ENCODE data around the gene UGT1A10. TPM values are rescaled to one million over a fixed set of nuclear protein-coding genes. Genes with fewer than 3 reads are reported as not detected.

The UGT1A10 gene
- polyA plus RNA-seq, 1 donor from 2014 or later = not detected

DNA sequence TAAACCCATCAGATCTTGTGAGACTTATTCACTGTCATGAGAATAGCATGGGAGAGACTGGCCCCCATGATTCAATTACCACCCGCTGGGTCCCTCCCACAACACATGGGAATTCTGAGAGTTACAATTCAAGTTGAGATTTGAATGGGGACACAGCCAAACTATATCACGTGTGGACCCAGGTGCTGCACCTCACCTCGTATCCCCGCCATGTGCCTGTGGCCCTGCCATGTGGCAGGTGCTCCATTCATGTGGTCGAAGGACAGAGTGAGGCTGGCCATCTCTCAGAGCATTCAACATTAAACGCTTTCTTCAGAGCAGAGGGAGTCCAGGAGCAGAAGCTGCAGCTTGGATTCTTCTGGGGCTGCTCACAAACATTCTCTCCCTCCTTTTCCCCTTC lies 174.1 kb downstream of the UGT1A10 start:
- no peaks in the 10 kb centered on the region for H3K9me3 ChIP-seq (ENCODE audit: low read length)
- no peaks in the 10 kb centered on the region for H4K20me1 ChIP-seq (ENCODE audit: insufficient read depth)
- H3K9me2 ChIP-seq (ENCODE audit: insufficient read depth, low read length) = no peaks in the 10 kb centered on the region
- H3K36me3 ChIP-seq (ENCODE audit: insufficient read depth, low read length) = no peaks in the 10 kb centered on the region
- no peaks in the 10 kb centered on the region for H3F3A ChIP-seq (ENCODE audit: insufficient read depth, low read length, poor library complexity, severe bottlenecking)
- TF ChIP-seq TAF1 (IDR thresholded peaks at IDR 0.05; ENCODE audit: low read depth) (no peak), RAD21 (conservative IDR thresholded peaks at IDR 0.05) (no peak), EP300 (conservative IDR thresholded peaks at IDR 0.05; ENCODE audit: poor library complexity, severe bottlenecking) (no peak), POLR2AphosphoS5 (IDR thresholded peaks at IDR 0.05) (no peak), SMC3 (conservative IDR thresholded peaks at IDR 0.05; ENCODE audit: poor library complexity) (no peak), EZH2 (IDR thresholded peaks at IDR 0.05; ENCODE audit: borderline replicate concordance, insufficient read depth, low read length, poor library complexity, severe bottlenecking) (no peak), MXI1 (conservative IDR thresholded peaks at IDR 0.05; ENCODE audit: poor library complexity, severe bottlenecking) (no peak)
- TF ChIP-seq, protein P1, sequence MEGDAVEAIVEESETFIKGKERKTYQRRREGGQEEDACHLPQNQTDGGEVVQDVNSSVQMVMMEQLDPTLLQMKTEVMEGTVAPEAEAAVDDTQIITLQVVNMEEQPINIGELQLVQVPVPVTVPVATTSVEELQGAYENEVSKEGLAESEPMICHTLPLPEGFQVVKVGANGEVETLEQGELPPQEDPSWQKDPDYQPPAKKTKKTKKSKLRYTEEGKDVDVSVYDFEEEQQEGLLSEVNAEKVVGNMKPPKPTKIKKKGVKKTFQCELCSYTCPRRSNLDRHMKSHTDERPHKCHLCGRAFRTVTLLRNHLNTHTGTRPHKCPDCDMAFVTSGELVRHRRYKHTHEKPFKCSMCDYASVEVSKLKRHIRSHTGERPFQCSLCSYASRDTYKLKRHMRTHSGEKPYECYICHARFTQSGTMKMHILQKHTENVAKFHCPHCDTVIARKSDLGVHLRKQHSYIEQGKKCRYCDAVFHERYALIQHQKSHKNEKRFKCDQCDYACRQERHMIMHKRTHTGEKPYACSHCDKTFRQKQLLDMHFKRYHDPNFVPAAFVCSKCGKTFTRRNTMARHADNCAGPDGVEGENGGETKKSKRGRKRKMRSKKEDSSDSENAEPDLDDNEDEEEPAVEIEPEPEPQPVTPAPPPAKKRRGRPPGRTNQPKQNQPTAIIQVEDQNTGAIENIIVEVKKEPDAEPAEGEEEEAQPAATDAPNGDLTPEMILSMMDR (IDR thresholded peaks at IDR 0.05; ENCODE audit: poor library complexity, severe bottlenecking) = no peak
- TF ChIP-seq, protein P2, sequence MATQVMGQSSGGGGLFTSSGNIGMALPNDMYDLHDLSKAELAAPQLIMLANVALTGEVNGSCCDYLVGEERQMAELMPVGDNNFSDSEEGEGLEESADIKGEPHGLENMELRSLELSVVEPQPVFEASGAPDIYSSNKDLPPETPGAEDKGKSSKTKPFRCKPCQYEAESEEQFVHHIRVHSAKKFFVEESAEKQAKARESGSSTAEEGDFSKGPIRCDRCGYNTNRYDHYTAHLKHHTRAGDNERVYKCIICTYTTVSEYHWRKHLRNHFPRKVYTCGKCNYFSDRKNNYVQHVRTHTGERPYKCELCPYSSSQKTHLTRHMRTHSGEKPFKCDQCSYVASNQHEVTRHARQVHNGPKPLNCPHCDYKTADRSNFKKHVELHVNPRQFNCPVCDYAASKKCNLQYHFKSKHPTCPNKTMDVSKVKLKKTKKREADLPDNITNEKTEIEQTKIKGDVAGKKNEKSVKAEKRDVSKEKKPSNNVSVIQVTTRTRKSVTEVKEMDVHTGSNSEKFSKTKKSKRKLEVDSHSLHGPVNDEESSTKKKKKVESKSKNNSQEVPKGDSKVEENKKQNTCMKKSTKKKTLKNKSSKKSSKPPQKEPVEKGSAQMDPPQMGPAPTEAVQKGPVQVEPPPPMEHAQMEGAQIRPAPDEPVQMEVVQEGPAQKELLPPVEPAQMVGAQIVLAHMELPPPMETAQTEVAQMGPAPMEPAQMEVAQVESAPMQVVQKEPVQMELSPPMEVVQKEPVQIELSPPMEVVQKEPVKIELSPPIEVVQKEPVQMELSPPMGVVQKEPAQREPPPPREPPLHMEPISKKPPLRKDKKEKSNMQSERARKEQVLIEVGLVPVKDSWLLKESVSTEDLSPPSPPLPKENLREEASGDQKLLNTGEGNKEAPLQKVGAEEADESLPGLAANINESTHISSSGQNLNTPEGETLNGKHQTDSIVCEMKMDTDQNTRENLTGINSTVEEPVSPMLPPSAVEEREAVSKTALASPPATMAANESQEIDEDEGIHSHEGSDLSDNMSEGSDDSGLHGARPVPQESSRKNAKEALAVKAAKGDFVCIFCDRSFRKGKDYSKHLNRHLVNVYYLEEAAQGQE (IDR thresholded peaks at IDR 0.05; ENCODE audit: borderline replicate concordance) = no peak
- H3K27me3 ChIP-seq (ENCODE audit: insufficient read depth, low read depth, low read length) = no peaks in the 10 kb centered on the region
- H3K9ac ChIP-seq (ENCODE audit: low read length) = no peak overlapping the region
- no peak overlapping the region for H3K4me3 ChIP-seq (ENCODE audit: low read length)
- H3K27ac ChIP-seq (ENCODE audit: low read length) = no peak overlapping the region
- H3K4me2 ChIP-seq (ENCODE audit: low read length) = no peak overlapping the region
- H3K79me2 ChIP-seq (replicated peaks; ENCODE audit: insufficient read depth, low read length) = no peaks in the 10 kb centered on the region
- H2AFZ ChIP-seq (ENCODE audit: low read depth, low read length) = no peak overlapping the region

DNA sequence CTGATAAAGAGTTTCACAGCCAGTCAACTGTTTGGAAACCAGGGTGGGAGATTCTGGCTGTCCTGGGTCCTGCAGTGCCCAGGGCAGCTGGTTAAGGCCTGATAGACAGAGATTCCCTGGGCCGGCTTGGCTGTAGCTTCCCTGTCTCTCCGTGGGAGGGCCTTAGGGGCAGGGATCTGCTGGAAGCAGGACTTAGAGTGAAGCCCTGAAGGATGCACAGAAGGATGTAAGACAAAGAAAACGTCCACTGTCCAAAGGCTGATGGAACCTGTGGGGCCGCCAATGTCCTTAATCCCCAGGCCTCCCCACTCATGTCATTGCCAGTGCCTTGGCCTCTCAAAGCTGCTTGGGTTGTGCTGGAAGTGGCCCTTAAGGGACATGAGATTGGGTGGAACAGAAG lies 174.8 kb downstream of the UGT1A10 start:
- Histone ChIP-seq H3K9ac (ENCODE audit: low read length) (no peak overlapping the region), H3K4me2 (ENCODE audit: low read length) (no peak overlapping the region), H3K9me3 (ENCODE audit: low read length) (no peaks in the 10 kb centered on the region), H3K9me2 (ENCODE audit: insufficient read depth, low read length) (no peaks in the 10 kb centered on the region), H4K20me1 (ENCODE audit: insufficient read depth) (no peaks in the 10 kb centered on the region), H3K36me3 (ENCODE audit: insufficient read depth, low read length) (no peaks in the 10 kb centered on the region), H3K4me3 (ENCODE audit: low read length) (no peak overlapping the region), H3K79me2 (replicated peaks; ENCODE audit: insufficient read depth, low read length) (no peaks in the 10 kb centered on the region), H2AFZ (ENCODE audit: low read depth, low read length) (no peak overlapping the region), H3F3A (ENCODE audit: insufficient read depth, low read length, poor library complexity, severe bottlenecking) (no peaks in the 10 kb centered on the region), H3K27me3 (ENCODE audit: insufficient read depth, low read depth, low read length) (no peaks in the 10 kb centered on the region), H3K27ac (ENCODE audit: low read length) (no peak overlapping the region)
- TF ChIP-seq MXI1 (conservative IDR thresholded peaks at IDR 0.05; ENCODE audit: poor library complexity, severe bottlenecking) (no peak), POLR2AphosphoS5 (IDR thresholded peaks at IDR 0.05) (no peak), EZH2 (IDR thresholded peaks at IDR 0.05; ENCODE audit: borderline replicate concordance, insufficient read depth, low read length, poor library complexity, severe bottlenecking) (no peak), SMC3 (conservative IDR thresholded peaks at IDR 0.05; ENCODE audit: poor library complexity) (no peak), EP300 (conservative IDR thresholded peaks at IDR 0.05; ENCODE audit: poor library complexity, severe bottlenecking) (no peak), TAF1 (IDR thresholded peaks at IDR 0.05; ENCODE audit: low read depth) (no peak), RAD21 (conservative IDR thresholded peaks at IDR 0.05) (no peak)
- TF ChIP-seq, protein P1 (IDR thresholded peaks at IDR 0.05; ENCODE audit: poor library complexity, severe bottlenecking) = no peak
- TF ChIP-seq, protein P2 (IDR thresholded peaks at IDR 0.05; ENCODE audit: borderline replicate concordance) = no peak

All from neural cell (in vitro differentiated cells).